ENCODE measurements around the gene IFT88.

IFT88 gene

DNA sequence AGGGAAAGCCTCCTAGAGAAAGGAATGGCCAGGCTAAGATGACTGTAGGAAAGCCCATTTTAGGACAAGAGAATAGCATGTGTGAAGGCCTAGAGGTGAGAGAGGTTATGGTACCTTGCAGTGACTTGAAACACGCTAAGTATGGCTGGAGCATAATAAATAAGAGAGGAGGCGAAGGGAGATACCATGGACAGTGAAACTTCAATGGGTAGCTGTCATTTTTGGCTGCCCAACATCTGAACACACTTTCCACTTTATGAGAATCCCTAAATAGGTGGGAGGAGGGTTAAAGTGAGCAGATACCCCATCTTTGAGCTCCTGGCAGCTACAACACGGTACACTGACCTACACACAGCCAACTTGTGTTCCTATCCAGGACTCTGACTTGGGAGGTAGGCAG, 8.0 kb upstream of the IFT88 start:
- no peak overlapping the region for H3K27ac ChIP-seq
- TF ChIP-seq FOXP2 (optimal IDR thresholded peaks at IDR 0.05; ENCODE audit: control extremely low read depth, extremely low read length, insufficient read depth) (no peak), EZH2 (IDR thresholded peaks at IDR 0.05) (no peak), POLR2AphosphoS5 (IDR thresholded peaks at IDR 0.05; ENCODE audit: borderline replicate concordance, low read depth, low read length) (no peak)
- H3K4me3 ChIP-seq = no peak overlapping the region
- H3K36me3 ChIP-seq (ENCODE audit: insufficient read depth, low read length) = no peaks in the 10 kb centered on the region
- DNase-seq (ENCODE audit: low read depth, low spot score) = no peak
- H3K9ac ChIP-seq (ENCODE audit: insufficient read length) = no peak overlapping the region
- H3K9me3 ChIP-seq (ENCODE audit: low read depth, low read length) = no peaks in the 10 kb centered on the region

- Histone ChIP-seq H3K9me3 (ENCODE audit: low read depth, low read length) (no peaks in the 10 kb centered on the region), H3K4me3 (no peak overlapping the region), H3K36me3 (ENCODE audit: insufficient read depth, low read length) (no peaks in the 10 kb centered on the region), H3K9ac (ENCODE audit: insufficient read length) (no peak overlapping the region), H3K27ac (no peak overlapping the region)
- no peak for TF ChIP-seq POLR2AphosphoS5 (IDR thresholded peaks at IDR 0.05; ENCODE audit: borderline replicate concordance, low read depth, low read length)
- TF ChIP-seq EZH2 (IDR thresholded peaks at IDR 0.05) = no peak
- no peak for TF ChIP-seq FOXP2 (optimal IDR thresholded peaks at IDR 0.05; ENCODE audit: control extremely low read depth, extremely low read length, insufficient read depth)
- DNase-seq (ENCODE audit: low read depth, low spot score) = no peak
Measured at GRCh38 chr13:20559659-20560356, 7.1 kb upstream of the IFT88 start.

- no peak overlapping the region for H3K4me3 ChIP-seq
- H3K9me3 ChIP-seq (ENCODE audit: low read depth, low read length) = peaks cover 3% of the 10 kb centered on the region; the same call in 1 of the 2 replicates
- TF ChIP-seq POLR2AphosphoS5 (IDR thresholded peaks at IDR 0.05; ENCODE audit: borderline replicate concordance, low read depth, low read length) (no peak), FOXP2 (optimal IDR thresholded peaks at IDR 0.05; ENCODE audit: control extremely low read depth, extremely low read length, insufficient read depth) (no peak), EZH2 (IDR thresholded peaks at IDR 0.05) (no peak)
- H3K36me3 ChIP-seq (ENCODE audit: insufficient read depth, low read length) = no peaks in the 10 kb centered on the region
- no peak overlapping the region for H3K9ac ChIP-seq (ENCODE audit: insufficient read length)
- no peak overlapping the region for H3K27ac ChIP-seq
- no peak for DNase-seq (ENCODE audit: low read depth, low spot score)
Measured at GRCh38 chr13:20561741-20562140, 5.2 kb upstream of the IFT88 start.

DNA sequence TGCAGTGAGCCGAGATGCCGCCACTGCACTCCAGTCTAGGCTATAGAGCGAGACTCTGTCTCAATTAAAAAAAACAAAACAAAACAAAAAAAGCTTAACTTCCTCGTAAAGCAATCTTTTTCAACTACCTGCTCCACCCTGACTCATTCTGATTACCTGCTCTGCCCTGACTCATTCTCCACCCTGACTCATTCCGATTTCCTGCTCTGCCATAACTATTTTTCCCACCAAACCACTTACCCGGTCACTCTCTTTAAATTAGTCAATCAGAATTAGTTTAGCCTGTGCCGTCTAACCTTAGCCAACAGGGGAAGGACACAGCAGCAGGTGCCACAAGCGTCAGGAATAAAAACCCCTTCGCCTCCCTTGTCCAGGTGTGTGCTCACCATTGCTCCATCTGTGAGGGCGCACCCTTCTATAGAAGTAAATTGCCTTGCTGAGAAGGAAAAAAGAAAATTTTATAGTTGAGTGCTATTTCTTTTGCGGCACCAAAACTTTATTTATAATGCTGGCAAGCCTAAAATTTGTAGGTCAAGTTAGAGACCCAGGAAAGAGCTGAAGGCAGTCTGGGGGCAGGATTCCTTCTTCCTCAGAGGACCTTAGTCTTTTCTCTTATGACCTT, 1.7 kb upstream of the IFT88 start:
- Histone ChIP-seq H3K9me3 (ENCODE audit: low read depth, low read length) (peaks cover 3% of the 10 kb centered on the region; the same call in 1 of the 2 replicates), H3K9ac (ENCODE audit: insufficient read length) (no peak overlapping the region), H3K4me3 (no peak overlapping the region), H3K27ac (no peak overlapping the region), H3K36me3 (ENCODE audit: insufficient read depth, low read length) (no peaks in the 10 kb centered on the region)
- no peak for TF ChIP-seq FOXP2 (optimal IDR thresholded peaks at IDR 0.05; ENCODE audit: control extremely low read depth, extremely low read length, insufficient read depth)
- TF ChIP-seq POLR2AphosphoS5 (IDR thresholded peaks at IDR 0.05; ENCODE audit: borderline replicate concordance, low read depth, low read length) = no peak
- DNase-seq (ENCODE audit: low read depth, low spot score) = no peak

DNA sequence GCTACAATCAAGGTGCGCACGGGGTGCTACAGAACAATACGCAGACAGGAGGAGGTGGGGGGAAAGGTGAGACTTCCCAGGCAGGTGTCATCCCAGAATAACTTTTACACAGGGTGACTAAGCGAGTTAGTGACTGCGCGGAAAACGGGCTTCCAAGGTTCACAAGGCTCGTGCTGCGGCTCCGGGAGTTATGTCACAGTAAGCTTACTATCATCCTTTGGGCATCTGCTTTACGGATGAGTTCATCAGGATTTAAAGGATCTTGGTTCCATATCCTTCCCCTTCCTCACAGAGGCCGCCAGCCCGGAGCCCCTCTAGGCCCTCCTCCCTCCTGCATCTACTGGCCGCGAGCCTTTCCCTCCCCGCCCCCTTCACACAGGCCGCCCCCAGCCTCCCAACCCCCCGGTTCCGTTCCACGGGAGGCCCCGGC, 474 bp upstream of the IFT88 start:
- H3K4me3 ChIP-seq = peak overlapping the region; percentile 99
- no peaks in the 10 kb centered on the region for H3K36me3 ChIP-seq (ENCODE audit: insufficient read depth, low read length)
- TF ChIP-seq POLR2AphosphoS5 (IDR thresholded peaks at IDR 0.05; ENCODE audit: borderline replicate concordance, low read depth, low read length) (no peak), FOXP2 (optimal IDR thresholded peaks at IDR 0.05; ENCODE audit: control extremely low read depth, extremely low read length, insufficient read depth) (no peak), EZH2 (IDR thresholded peaks at IDR 0.05) (no peak)
- H3K27ac ChIP-seq = peak overlapping the region; percentile 88
- peaks cover 3% of the 10 kb centered on the region; the same call in 1 of the 2 replicates for H3K9me3 ChIP-seq (ENCODE audit: low read depth, low read length)
- peak overlapping the region; percentile 68 for H3K9ac ChIP-seq (ENCODE audit: insufficient read length)
- no peak for DNase-seq (ENCODE audit: low read depth, low spot score)

GRCh38 chr13:20567881-20568528, 1.0 kb downstream of the IFT88 start:
- Histone ChIP-seq H3K27ac (peak overlapping the region; percentile 88; the same call in 1 of the 2 replicates), H3K9ac (ENCODE audit: insufficient read length) (peak overlapping the region; percentile 96), H3K9me3 (ENCODE audit: low read depth, low read length) (peaks cover 3% of the 10 kb centered on the region; the same call in 1 of the 2 replicates), H3K36me3 (ENCODE audit: insufficient read depth, low read length) (no peaks in the 10 kb centered on the region), H3K4me3 (peak overlapping the region; percentile 99)
- TF ChIP-seq FOXP2 (optimal IDR thresholded peaks at IDR 0.05; ENCODE audit: control extremely low read depth, extremely low read length, insufficient read depth) (no peak), POLR2AphosphoS5 (IDR thresholded peaks at IDR 0.05; ENCODE audit: borderline replicate concordance, low read depth, low read length) (no peak), EZH2 (IDR thresholded peaks at IDR 0.05) (no peak)
- no peak for DNase-seq (ENCODE audit: low read depth, low spot score)

DNA sequence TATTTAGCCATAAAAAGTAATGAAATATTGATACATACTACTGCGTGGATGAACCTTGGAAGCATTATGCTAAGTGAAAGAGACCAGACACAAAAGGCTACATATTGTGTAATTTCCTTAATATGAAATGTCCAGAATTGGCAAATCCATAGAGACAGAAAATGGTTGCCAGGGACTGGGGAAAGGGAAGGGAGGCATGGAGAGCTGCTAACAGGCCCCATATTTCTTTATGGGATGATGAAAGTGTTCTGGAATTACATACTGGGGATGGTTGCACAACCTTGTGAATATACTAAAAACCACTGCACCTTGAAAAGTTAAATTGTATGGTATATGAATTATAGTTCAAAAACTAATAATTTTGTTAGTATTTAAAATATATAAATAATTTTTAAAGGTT, 3.6 kb downstream of the IFT88 start:
- no peak for TF ChIP-seq FOXP2 (optimal IDR thresholded peaks at IDR 0.05; ENCODE audit: control extremely low read depth, extremely low read length, insufficient read depth)
- TF ChIP-seq EZH2 (IDR thresholded peaks at IDR 0.05) = no peak
- TF ChIP-seq POLR2AphosphoS5 (IDR thresholded peaks at IDR 0.05; ENCODE audit: borderline replicate concordance, low read depth, low read length) = no peak
- Histone ChIP-seq H3K36me3 (ENCODE audit: insufficient read depth, low read length) (peaks cover 11% of the 10 kb centered on the region), H3K9ac (ENCODE audit: insufficient read length) (no peak overlapping the region), H3K27ac (no peak overlapping the region), H3K4me3 (no peak overlapping the region), H3K9me3 (ENCODE audit: low read depth, low read length) (0 out of 2 replicates have a peak, but pooled peaks cover 2% of the 10 kb centered on the region)
- no peak for DNase-seq (ENCODE audit: low read depth, low spot score)

DNA sequence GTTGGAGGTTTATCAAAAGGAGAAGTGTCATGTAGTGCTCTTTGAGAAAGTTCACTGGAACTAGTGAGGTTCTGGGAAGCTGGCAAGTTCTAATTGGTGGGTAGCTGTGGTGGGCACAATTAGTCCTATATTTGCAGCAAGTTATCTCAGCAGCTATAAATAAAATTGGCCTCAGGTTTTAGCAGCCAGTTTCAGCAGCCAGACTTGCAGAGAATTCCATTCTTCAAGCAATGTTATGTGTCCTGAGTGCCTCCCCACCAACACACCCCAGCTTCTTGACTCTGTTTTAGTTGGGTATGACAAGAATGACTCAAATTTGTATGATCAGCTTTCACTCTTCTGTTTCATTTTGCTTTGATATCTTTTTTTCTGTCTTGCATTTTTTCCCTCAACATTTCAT, 4.7 kb downstream of the IFT88 start:
- TF ChIP-seq EZH2 (IDR thresholded peaks at IDR 0.05) (no peak), POLR2AphosphoS5 (IDR thresholded peaks at IDR 0.05; ENCODE audit: borderline replicate concordance, low read depth, low read length) (no peak)
- DNase-seq (ENCODE audit: low read depth, low spot score) = no peak
- H3K36me3 ChIP-seq (ENCODE audit: insufficient read depth, low read length) = peaks cover 16% of the 10 kb centered on the region
- H3K4me3 ChIP-seq = no peak overlapping the region
- no peak overlapping the region for H3K27ac ChIP-seq
- H3K9ac ChIP-seq (ENCODE audit: insufficient read length) = no peak overlapping the region
- H3K9me3 ChIP-seq (ENCODE audit: low read depth, low read length) = no peaks in the 10 kb centered on the region

Data from SK-N-MC (cell line).